GM21737 (cell line): ENCODE data around the gene TLE5.

Experiments used
- ATAC-seq: cut with Tn5 transposase; IDR thresholded peaks from one replicate; pipeline ENCODE4 v1.9.1; 2021; ENCODE audit warnings: mild to moderate bottlenecking, moderate library complexity; ENCODE audit not compliant: unreplicated experiment

Gene TLE5

GRCh38 chr19:3062165-3063105, at the start of gene TLE5:
Gene TLE5 (minus strand): TSS chr19:3062495. CDS start chr19:3062200, 295 bp downstream.
- ATAC-seq = no peak

DNA sequence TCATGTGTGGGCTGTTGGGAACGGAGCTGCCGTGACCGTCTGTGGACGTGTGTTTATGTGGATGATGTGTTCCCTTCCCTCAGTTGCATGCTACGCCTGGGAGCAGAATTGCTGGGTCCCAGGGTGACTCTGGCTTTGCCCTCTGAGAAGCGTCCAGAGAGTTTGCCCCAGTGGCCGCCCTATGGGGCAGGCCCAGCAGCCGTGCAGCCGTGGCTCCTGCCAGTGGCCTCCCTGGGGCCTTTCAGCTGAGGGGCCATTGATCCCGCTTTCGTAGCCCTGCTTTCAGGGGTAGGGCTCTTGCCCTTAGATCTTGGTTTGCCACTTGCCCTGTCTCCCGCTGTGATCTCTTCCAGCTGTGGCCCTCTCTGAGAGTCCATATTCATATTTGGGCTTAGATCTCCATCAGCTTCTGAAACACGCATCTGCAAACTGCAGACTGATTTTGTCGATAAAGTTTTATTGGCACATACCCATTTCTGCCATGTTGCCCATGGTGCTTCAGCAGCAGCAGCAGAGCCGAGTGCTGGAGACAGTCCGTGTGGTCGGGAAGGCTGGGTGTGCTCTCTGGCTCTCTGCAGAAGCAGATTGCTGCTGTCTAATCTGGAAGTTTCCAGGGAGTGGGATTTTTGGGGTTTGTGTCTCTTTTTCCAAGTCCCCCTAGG, 49.4 kb upstream of the TLE5 start:
- no peak for ATAC-seq

- no peak for ATAC-seq
These were observed 48.0 kb upstream of the TLE5 start for GRCh38 chr19:3110126-3110825.

DNA sequence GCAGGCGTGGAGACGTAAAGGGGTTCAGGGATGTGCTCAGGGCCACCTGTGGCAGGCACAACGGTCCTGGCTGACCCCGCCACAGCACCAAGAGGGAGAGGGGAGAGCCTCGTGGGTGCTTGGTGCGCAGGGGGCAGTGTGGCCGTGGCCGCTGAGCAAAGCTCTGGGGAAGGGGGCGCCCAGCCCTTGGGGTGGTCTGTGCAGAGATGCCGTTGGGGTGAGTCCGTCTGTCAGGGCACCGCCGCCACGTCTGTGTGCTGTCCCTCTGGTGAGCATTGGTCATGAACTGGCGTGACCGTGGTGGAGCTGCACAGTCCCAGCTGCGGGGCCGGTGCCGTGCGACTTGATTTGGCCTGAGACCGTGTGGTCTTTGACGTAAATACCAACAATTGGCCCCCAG, 47.2 kb upstream of the TLE5 start:
- no peak for ATAC-seq

- ATAC-seq = no peak
These were observed 46.5 kb upstream of the TLE5 start for GRCh38 chr19:3108775-3109174.

GRCh38 chr19:3107658-3108057, 45.4 kb upstream of the TLE5 start:
- ATAC-seq = no peak

DNA sequence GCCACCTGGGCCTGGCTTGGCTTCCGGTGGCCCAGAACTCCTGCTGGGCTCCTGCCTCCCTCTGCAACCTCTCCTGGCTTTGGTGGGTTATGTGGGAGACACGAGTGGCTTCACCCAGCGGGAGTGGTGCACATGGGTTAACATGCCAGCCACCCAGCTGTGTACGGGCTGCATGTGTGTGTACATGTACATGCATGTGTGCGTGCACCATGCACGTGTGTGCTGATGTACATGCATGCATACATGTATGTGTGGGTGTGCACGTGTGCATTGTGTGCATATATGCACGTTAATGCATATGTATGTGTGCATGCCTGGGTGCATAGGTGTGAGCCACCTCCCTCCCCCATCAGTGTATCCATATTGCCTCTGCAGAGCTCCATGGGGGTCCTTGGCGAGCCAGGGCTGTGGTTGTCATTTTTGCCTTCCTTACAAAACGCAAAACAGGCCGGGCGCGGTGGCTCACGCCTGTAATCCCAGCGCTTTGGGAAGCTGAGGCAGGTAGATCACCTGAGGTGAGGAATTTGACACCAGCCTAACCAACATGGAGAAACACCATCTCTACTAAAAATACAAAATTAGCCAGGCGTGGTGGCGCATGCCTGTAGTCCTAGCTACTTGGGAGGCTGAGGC, 44.3 kb upstream of the TLE5 start:
- ATAC-seq = no peak

GRCh38 chr19:3105641-3106508, 43.6 kb upstream of the TLE5 start:
- ATAC-seq = no peak

- no peak for ATAC-seq
These were observed 42.4 kb upstream of the TLE5 start for GRCh38 chr19:3104708-3104983.

DNA sequence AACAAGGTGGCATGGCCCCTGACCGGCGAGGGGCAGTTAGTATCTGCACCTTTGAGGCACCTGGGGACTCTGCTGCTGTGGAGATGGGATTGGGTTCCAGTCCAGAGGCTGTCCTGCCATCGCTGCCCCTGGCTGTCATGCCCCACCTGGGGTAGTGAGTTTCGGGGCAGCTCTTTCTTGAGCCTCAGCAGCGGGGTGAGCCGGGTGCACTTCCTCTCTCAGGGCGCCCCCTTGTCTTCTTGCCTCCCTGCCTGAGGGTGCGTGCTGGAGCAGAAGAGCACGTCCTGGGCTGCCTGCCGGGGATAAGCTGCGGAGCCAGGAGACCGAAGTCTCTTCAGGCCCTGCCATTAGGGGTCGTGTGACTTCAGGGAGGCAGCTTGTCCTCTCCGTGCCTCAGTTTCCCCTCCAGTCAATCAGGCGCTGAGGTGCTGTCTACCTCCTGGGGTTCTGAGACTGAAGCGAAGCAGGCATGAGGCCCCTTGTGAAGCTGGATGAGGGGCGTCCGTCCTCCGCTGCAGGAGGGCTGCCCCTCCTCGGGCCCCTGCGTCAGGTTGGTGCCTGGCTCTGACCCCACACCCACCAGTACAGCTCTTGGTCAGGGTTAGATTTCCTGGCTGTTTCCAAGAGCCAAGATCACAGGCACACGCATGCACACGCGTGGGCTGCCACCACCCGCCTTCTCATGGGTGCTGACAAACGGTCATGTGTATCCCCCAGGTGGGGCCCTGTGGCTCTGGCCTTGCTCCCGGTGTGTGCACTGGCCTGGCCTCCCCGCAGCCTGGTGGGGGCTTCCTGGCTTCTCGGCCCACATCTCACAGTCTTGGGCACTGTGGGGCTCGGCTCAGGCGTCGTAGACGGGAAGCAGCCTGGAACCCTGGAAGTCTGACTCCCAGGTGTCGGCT, 40.2 kb upstream of the TLE5 start:
- no peak for ATAC-seq

- no peak for ATAC-seq
These were observed 38.7 kb upstream of the TLE5 start for GRCh38 chr19:3100747-3101730.

DNA sequence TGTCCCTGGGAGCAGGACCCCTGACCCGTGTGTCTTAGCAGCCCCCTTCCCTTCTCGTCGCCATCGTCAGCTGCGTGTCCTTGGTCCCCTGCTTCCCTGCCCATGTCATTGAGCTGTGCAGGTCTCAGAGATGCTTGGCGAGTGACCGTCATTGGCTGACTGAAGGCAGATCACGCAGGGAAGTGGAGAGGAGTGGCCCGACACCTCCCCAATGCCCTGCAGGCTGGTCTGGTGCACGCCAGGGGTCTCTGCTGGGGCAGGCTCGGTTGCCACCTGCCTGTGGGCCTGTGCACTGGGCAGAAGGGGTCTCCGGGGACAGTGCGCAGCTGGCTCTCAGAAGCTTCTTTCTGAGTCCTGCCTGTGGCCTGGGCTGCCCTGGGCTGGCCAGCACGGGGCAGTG, 38.0 kb upstream of the TLE5 start:
- ATAC-seq = no peak

- no peak for ATAC-seq
These were observed 37.3 kb upstream of the TLE5 start for GRCh38 chr19:3099347-3100145.

- no peak for ATAC-seq
These were observed 36.4 kb upstream of the TLE5 start for GRCh38 chr19:3098515-3099346.

DNA sequence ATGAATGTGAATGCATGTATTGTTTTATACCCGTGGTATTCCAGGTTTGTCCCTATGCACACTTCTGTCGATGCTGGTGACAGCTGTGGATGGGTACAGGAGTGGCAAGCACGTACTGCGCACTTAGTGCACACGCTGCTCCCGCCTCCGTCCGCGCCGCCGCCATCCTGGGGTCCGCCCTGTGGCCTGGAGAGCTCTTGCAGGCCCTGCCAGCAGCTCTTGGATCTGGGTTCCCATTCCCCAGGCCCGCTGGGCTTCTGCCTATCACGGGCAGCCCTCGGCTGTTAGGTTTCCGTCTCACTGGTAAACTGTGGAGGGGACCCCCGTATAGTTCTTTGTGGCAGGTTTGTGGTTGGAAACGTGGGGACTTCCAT, 35.8 kb upstream of the TLE5 start:
- no peak for ATAC-seq

- no peak for ATAC-seq
These were observed 35.2 kb upstream of the TLE5 start for GRCh38 chr19:3097442-3097871.
